ENCODE data around the gene HBD. TPM values are rescaled to one million over a fixed set of nuclear protein-coding genes. Genes with fewer than 3 reads are reported as not detected.

Gene HBD
- total RNA-seq, 2 experiments from 2014 or later: not detected

- DNase-seq (no peak), ATAC-seq (no peak)
- H3K4me3 Mint-ChIP-seq: no peak overlapping the region
- no peaks in the 10 kb centered on the region for H3K9me3 Mint-ChIP-seq (ENCODE audit: insufficient read depth)
- CTCF ChIA-PET: no interaction called here
- POLR2A ChIA-PET: no interaction called here
- H3K27me3 Mint-ChIP-seq (ENCODE audit: low read depth): peaks cover 10% of the 10 kb centered on the region
- no peak overlapping the region for H3K27ac Mint-ChIP-seq
- no peaks in the 10 kb centered on the region for H3K36me3 Mint-ChIP-seq (ENCODE audit: low read depth)
- H3K4me1 Mint-ChIP-seq (ENCODE audit: low read depth): peaks cover 6% of the 10 kb centered on the region
These were observed 4.8 kb upstream of the HBD start for GRCh38 chr11:5239046-5239445.

GRCh38 chr11:5238486-5238885 lies 4.2 kb upstream of the HBD start:
- ChIA-PET POLR2A (no interaction called here), CTCF (no interaction called here)
- peaks cover 10% of the 10 kb centered on the region for H3K27me3 Mint-ChIP-seq (ENCODE audit: low read depth)
- H3K4me1 Mint-ChIP-seq (ENCODE audit: low read depth): peaks cover 8% of the 10 kb centered on the region
- DNase-seq: no peak
- H3K36me3 Mint-ChIP-seq (ENCODE audit: low read depth): no peaks in the 10 kb centered on the region
- H3K4me3 Mint-ChIP-seq: no peak overlapping the region
- no peak overlapping the region for H3K27ac Mint-ChIP-seq
- no peak for ATAC-seq
- no peaks in the 10 kb centered on the region for H3K9me3 Mint-ChIP-seq (ENCODE audit: insufficient read depth)

- H3K4me3 Mint-ChIP-seq: no peak overlapping the region
- ATAC-seq: no peak
- DNase-seq: no peak
- H3K36me3 Mint-ChIP-seq (ENCODE audit: low read depth): no peaks in the 10 kb centered on the region
- H3K27ac Mint-ChIP-seq: no peak overlapping the region
- ChIA-PET CTCF (no interaction called here), POLR2A (no interaction called here)
- H3K27me3 Mint-ChIP-seq (ENCODE audit: low read depth): peaks cover 10% of the 10 kb centered on the region
- H3K9me3 Mint-ChIP-seq (ENCODE audit: insufficient read depth): no peaks in the 10 kb centered on the region
- peaks cover 8% of the 10 kb centered on the region for H3K4me1 Mint-ChIP-seq (ENCODE audit: low read depth)
These were observed 3.1 kb upstream of the HBD start for GRCh38 chr11:5237420-5237819.

GRCh38 chr11:5235364-5236095 lies 1.2 kb upstream of the HBD start:
- ChIA-PET POLR2A (no interaction called here), CTCF (no interaction called here)
- Mint-ChIP-seq H3K4me1 (ENCODE audit: low read depth) (peaks cover 8% of the 10 kb centered on the region), H3K27ac (no peak overlapping the region), H3K4me3 (no peak overlapping the region), H3K27me3 (ENCODE audit: low read depth) (peaks cover 10% of the 10 kb centered on the region), H3K9me3 (ENCODE audit: insufficient read depth) (no peaks in the 10 kb centered on the region), H3K36me3 (ENCODE audit: low read depth) (no peaks in the 10 kb centered on the region)
- ATAC-seq (no peak), DNase-seq (no peak)

- ChIA-PET CTCF (no interaction called here), POLR2A (no interaction called here)
- no peak overlapping the region for H3K4me3 Mint-ChIP-seq
These were observed 976 bp downstream of the HBD start for GRCh38 chr11:5233307-5233706.

GRCh38 chr11:5232821-5233220 lies 1.5 kb downstream of the HBD start:
- no peak for DNase-seq
- Mint-ChIP-seq H3K4me3 (no peak overlapping the region), H3K4me1 (ENCODE audit: low read depth) (peaks cover 8% of the 10 kb centered on the region), H3K27ac (no peak overlapping the region), H3K27me3 (ENCODE audit: low read depth) (peaks cover 10% of the 10 kb centered on the region), H3K36me3 (ENCODE audit: low read depth) (no peaks in the 10 kb centered on the region), H3K9me3 (ENCODE audit: insufficient read depth) (no peaks in the 10 kb centered on the region)
- ATAC-seq: no peak
- ChIA-PET CTCF (no interaction called here), POLR2A (no interaction called here)

More at GRCh38 chr11:5233307-5233706, 976 bp downstream of the HBD start:
- Mint-ChIP-seq H3K4me1 (ENCODE audit: low read depth) (peaks cover 8% of the 10 kb centered on the region), H3K27ac (no peak overlapping the region), H3K9me3 (ENCODE audit: insufficient read depth) (no peaks in the 10 kb centered on the region), H3K27me3 (ENCODE audit: low read depth) (peaks cover 10% of the 10 kb centered on the region), H3K36me3 (ENCODE audit: low read depth) (no peaks in the 10 kb centered on the region)
- no peak for DNase-seq
- no peak for ATAC-seq

GRCh38 chr11:5232176-5232575 lies 2.1 kb downstream of the HBD start:
- POLR2A ChIA-PET: no interaction called here
- Mint-ChIP-seq H3K4me3 (no peak overlapping the region), H3K27ac (no peak overlapping the region), H3K36me3 (ENCODE audit: low read depth) (no peaks in the 10 kb centered on the region), H3K4me1 (ENCODE audit: low read depth) (peaks cover 8% of the 10 kb centered on the region), H3K9me3 (ENCODE audit: insufficient read depth) (no peaks in the 10 kb centered on the region), H3K27me3 (ENCODE audit: low read depth) (peaks cover 8% of the 10 kb centered on the region)
- ATAC-seq (no peak), DNase-seq (no peak)
- CTCF ChIA-PET: no interaction called here

- ATAC-seq (no peak), DNase-seq (no peak)
- H3K27me3 Mint-ChIP-seq (ENCODE audit: low read depth): peaks cover 3% of the 10 kb centered on the region
- no peak overlapping the region for H3K27ac Mint-ChIP-seq
- no peaks in the 10 kb centered on the region for H3K36me3 Mint-ChIP-seq (ENCODE audit: low read depth)
- ChIA-PET POLR2A (no interaction called here), CTCF (no interaction called here)
- no peak overlapping the region for H3K4me3 Mint-ChIP-seq
- no peaks in the 10 kb centered on the region for H3K9me3 Mint-ChIP-seq (ENCODE audit: insufficient read depth)
- peaks cover 8% of the 10 kb centered on the region for H3K4me1 Mint-ChIP-seq (ENCODE audit: low read depth)
These were observed 3.2 kb downstream of the HBD start for GRCh38 chr11:5231111-5231510.

GRCh38 chr11:5230266-5230665 lies 4.0 kb downstream of the HBD start:
- H3K27me3 Mint-ChIP-seq (ENCODE audit: low read depth): peaks cover 2% of the 10 kb centered on the region
- DNase-seq (no peak), ATAC-seq (no peak)
- no peaks in the 10 kb centered on the region for H3K36me3 Mint-ChIP-seq (ENCODE audit: low read depth)
- POLR2A ChIA-PET: no interaction called here
- no peaks in the 10 kb centered on the region for H3K9me3 Mint-ChIP-seq (ENCODE audit: insufficient read depth)
- CTCF ChIA-PET: no interaction called here
- no peak overlapping the region for H3K27ac Mint-ChIP-seq
- no peak overlapping the region for H3K4me3 Mint-ChIP-seq
- H3K4me1 Mint-ChIP-seq (ENCODE audit: low read depth): peaks cover 8% of the 10 kb centered on the region

- no peaks in the 10 kb centered on the region for H3K36me3 Mint-ChIP-seq (ENCODE audit: low read depth)
- H3K4me1 Mint-ChIP-seq (ENCODE audit: low read depth): peaks cover 8% of the 10 kb centered on the region
- no peak overlapping the region for H3K4me3 Mint-ChIP-seq
- ATAC-seq: no peak
- ChIA-PET CTCF (no interaction called here), POLR2A (no interaction called here)
- no peak for DNase-seq
- no peaks in the 10 kb centered on the region for H3K9me3 Mint-ChIP-seq (ENCODE audit: insufficient read depth)
- no peaks in the 10 kb centered on the region for H3K27me3 Mint-ChIP-seq (ENCODE audit: low read depth)
- no peak overlapping the region for H3K27ac Mint-ChIP-seq
These were observed 4.5 kb downstream of the HBD start for GRCh38 chr11:5229796-5230195.

- ChIA-PET CTCF (no interaction called here), POLR2A (no interaction called here)
- DNase-seq (no peak), ATAC-seq (no peak)
- Mint-ChIP-seq H3K4me3 (no peak overlapping the region), H3K4me1 (ENCODE audit: low read depth) (peaks cover 5% of the 10 kb centered on the region), H3K27me3 (ENCODE audit: low read depth) (no peaks in the 10 kb centered on the region), H3K36me3 (ENCODE audit: low read depth) (no peaks in the 10 kb centered on the region), H3K9me3 (ENCODE audit: insufficient read depth) (no peaks in the 10 kb centered on the region), H3K27ac (no peak overlapping the region)
These were observed 4.9 kb downstream of the HBD start for GRCh38 chr11:5229356-5229755.

GRCh38 chr11:5228124-5228523 lies 6.2 kb downstream of the HBD start:
- Mint-ChIP-seq H3K9me3 (ENCODE audit: insufficient read depth) (no peaks in the 10 kb centered on the region), H3K27ac (no peak overlapping the region), H3K27me3 (ENCODE audit: low read depth) (no peaks in the 10 kb centered on the region), H3K36me3 (ENCODE audit: low read depth) (no peaks in the 10 kb centered on the region), H3K4me1 (ENCODE audit: low read depth) (no peaks in the 10 kb centered on the region), H3K4me3 (no peak overlapping the region)
- ATAC-seq (no peak), DNase-seq (no peak)
- ChIA-PET CTCF (no interaction called here), POLR2A (no interaction called here)

- no peaks in the 10 kb centered on the region for H3K27me3 Mint-ChIP-seq (ENCODE audit: low read depth)
- ChIA-PET CTCF (no interaction called here), POLR2A (no interaction called here)
- ATAC-seq (no peak), DNase-seq (no peak)
- H3K4me1 Mint-ChIP-seq (ENCODE audit: low read depth): no peaks in the 10 kb centered on the region
- H3K9me3 Mint-ChIP-seq (ENCODE audit: insufficient read depth): no peaks in the 10 kb centered on the region
- H3K27ac Mint-ChIP-seq: no peak overlapping the region
- no peak overlapping the region for H3K4me3 Mint-ChIP-seq
- no peaks in the 10 kb centered on the region for H3K36me3 Mint-ChIP-seq (ENCODE audit: low read depth)
These were observed 6.6 kb downstream of the HBD start for GRCh38 chr11:5227681-5228080.

Measured in activated CD8-positive, alpha-beta T cell treated with anti-CD3 and anti-CD28 coated beads, Interleukin-2, amount 10 ng/mL, durations not matched to agents 7 days and 5 days (primary cell).